Measurements from ENCODE around the gene ISM1.
"Not testable (repeated sequence)": the region's sequence is repeated elsewhere in the genome, so short reads cannot be mapped to it uniquely, and the experiment has no call there.

The ISM1 gene

DNA sequence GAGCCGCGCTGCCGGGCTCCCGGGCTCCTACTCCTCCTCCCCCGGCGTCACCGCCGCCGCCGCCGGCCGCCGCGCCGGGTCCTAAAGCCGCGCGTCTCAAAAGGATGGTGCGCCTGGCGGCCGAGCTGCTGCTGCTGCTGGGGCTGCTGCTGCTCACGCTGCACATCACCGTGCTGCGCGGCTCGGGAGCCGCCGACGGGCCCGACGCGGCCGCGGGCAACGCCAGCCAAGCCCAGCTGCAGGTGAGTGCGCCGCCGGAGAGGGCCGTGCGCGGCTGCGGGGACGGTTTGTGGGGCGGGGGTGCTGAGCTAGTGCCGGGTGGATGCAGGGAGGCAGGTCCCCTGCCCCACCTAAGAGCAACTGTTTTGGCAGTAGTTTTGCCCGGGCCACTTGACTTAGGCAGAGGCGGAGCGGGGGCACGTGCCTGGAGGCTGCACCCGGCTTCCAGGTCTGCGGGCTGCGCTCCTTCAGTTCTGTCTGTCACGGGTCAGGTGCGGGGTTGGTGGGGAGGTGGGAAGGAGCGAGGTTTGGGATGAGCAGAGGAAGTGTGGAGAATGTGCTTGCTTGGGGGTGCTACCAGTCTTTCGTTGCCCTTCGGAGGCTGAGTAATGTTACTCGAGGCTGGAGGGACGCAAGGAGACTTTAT, 722 bp downstream of the ISM1 start:
- peak; percentile 58 to 83 for DNase-seq

DNA sequence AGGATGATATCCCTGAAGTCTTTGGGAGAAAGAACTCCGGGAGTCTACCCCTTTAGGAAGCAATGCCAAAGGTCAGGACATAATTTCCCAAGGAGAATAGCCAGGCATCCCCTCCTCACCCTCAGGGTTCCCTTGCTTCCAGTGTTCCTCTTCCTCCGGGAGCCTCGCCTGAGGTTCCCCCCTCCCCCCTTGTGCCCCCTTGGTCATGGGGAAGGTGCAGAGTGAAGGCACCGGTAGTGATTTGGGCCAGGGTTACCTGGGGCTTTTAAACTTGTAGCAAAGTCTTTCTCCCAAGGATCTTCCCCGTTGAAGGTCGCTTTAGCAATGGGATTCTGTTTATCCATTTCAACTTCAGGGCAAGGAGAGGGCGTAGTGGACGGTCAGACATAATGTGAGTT, 1.2 kb downstream of the ISM1 start:
- no peak for DNase-seq

DNA sequence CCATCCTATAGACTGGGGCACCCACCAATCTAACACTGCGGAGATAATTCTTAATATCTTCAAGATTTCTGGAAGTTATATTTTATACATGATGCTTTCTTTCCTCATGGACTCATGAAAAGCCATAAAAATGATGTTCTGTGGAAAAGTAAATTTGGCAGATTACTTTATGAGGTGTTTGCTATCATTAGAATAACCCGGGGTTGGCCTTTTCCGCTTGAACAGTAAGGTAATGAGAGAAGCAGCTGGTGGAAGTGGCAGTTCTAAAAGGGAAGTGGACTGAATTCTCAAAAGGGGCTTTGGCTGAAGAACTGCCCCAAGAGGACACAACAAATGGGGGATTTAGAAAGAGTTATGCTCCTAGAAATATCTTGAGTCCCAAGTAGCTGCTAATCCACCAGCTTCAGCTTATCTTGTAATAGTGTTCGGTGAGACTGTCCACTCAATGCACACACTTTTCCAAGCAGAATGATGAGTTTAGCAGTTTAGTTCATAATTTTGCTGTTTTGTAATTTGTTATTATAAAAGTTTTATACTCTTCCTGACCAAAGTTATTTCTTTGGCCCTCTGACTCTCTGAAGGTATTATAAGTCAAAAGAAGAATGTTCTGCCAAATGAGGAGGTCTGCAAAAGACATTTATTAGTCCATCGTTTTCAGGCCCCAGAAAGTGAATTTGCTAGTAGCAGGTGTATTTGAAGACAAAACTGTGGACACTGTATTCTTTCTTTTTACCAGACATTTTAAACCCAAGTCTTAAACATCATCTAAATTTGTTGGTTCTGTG, 2.9 kb downstream of the ISM1 start:
- no peak for DNase-seq

DNA sequence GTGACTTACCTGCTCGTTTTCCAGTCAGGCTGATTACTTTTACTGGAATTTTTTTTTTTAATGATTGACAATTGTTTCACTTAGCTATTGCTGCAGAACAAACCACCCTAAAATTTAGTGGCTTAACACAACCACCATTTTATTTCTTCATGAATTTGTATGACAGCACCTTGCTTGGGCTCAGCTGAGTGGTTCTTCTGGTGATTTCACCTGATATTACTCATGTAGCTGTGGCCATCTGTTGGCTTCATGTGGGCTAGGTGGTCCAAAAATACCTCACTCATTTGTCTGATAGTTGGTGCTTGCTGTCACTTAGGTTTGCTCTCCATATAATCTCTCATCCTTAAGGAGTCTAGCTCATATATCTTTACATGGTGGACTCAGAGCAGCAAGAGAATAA, 5.3 kb downstream of the ISM1 start:
- DNase-seq, result no peak

DNA sequence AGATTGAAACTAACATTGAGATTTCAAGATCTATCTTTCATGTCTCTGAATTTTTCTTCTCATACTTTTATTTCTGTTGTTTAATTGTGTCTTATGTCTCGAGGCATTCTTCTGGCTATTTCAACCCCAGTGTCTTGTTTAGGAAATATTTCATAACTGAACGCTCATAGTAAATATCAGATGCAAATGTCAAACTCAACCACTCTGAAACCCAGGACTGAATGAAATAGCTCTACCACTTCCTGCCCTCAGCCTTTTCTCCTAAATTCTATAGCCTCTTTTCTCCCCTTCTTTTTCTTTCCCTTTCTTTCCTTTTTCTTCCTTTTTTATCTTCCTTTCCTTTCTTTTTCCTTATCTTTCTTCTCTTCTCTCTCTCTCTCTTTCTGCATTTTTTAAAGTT, 7.7 kb downstream of the ISM1 start:
- no peak for DNase-seq

DNA sequence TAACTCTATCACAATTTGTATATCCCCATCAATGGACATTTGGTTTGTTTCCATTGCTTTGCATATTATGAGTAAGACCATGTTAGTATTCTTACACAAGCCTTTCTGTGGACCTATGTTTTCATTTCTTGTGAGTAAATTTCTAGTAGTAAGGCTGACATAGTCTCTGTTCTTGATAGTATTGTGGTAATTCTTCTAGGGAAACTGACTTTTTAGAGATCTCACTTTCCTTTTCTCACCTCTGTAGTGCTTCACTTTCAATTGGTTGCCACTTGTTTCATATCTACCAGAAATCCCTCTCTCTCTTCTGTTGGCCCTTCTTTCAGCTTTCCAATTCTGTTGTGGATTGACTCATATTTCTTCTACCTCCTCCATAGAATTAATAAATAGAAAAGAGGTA, 8.5 kb downstream of the ISM1 start:
- DNase-seq, result no peak

DNA sequence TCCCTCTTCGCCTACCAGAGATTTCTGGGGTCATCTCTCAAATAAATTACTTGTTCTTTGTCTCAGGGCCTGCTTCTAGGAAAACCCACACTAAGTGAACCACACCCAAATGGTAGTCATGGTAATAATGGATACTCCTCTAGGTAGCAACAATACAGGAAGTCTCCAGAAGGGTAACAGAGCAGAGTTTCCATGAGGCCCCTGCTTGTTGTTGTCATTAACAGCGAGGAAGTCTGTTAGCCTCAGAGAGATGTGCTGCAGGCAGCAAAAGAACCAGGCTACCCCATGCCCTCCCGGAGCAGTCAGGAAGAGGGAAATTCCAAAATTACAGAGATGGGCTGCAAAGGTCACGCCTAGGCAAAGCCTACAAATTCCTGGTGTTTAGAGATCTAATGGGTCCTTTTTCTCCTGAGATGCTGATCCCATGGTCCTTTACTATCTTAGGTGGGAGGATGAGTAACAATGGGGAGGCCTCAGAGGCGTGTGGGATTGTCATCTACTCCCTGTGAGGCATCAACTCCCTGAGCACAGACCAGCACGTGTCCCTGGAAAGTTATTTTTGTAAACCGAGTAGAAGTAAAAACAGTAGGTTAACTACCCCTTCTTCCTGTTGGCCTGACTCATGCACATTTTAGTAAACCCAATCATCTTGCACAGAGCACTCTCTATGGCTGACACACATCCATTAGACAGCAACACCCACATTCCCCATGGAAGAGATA, 10.1 kb downstream of the ISM1 start:
- DNase-seq, result peak in 1 of 2 experiments; percentile 9

DNA sequence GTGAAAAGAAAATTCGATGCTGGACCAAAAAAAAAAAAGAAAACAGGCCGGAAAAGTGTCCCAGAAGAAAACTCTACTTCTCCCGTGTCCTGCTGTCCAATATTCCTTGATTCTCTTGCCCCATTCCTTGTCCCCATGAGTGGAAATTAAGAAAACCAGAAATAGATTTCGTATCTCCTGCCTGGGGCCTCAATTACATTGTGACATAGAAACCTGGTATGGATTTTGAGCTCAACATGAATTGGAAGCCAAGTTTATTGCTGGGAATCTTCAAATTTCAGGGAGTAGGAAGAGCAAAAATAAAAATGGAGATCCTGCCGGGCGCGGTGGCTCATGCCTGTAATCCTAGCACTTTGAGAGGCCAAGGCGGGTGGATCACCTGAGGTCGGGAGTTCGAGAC, 11.9 kb downstream of the ISM1 start:
- DNase-seq, result no peak

DNA sequence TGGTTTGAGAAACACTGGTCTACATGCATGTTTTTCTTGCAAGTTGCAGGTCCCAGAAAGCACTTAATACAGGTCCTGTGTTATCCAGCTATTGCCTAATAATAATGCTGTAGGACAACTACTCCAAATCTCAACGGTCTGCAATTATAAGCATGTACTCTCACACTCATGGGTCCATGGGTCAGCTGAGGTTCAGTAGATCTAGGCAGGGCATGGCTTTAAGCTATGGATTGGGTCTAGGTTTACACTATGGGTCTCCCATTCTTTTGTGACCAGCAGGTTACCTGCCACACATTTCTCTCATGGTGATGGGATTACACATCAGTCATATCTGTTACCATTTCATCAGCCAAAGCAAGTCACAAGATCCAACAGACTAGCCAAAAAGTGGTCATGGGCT, 13.9 kb downstream of the ISM1 start:
- no peak for DNase-seq

DNA sequence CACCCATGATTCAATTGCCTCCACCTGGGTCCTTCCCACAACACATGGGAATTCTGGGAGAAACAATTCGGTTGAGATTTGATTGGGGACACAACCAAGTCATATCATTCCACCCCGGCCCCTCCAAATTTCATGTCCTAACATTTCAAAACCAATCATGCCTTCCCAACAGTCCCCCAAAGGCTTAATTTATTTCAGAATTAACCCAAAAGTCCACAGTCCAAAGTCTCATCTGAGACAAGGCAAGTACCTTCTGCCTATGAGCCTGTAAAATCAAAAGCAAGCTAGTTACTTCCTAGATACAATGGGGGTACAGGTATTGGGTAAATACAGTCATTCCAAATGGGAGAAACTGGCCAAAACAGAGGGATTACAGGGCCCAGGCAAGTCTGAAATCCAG, 15.3 kb downstream of the ISM1 start:
- DNase-seq, result not testable (repeated sequence)

DNA sequence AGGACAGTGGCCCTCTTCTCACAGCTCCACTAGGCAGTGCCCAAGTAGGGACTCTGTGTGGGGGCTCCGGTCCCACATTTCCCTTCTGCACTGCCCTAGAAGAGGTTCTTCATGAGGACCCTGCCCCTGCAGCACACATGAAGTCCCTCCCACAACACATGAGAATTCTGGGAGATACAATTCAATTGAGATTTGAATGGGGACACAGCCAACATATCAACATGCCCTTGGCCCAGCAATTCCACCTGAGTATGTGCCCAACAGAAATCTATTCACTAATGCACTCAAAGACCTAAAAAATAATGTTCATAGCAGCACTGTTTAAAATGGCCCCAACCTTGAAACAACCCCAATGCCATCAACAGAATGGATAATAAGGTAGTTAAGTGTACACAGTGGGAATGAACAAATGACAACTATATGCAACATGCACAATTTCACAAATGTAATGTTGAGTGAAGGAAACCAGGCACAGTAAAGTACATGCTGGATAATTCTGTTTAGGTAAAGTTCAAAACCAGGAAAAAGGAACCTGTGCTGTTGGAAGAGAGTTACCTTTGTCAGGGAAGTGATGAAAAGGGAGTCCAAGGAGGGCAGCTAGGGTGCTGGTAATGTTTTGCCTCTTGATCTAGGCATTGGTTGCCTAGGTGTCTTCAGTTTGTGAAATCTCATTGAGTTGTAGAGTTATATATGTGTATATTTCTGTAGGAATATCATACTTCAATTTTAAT, 16.1 kb downstream of the ISM1 start:
- DNase-seq, result no peak

DNA sequence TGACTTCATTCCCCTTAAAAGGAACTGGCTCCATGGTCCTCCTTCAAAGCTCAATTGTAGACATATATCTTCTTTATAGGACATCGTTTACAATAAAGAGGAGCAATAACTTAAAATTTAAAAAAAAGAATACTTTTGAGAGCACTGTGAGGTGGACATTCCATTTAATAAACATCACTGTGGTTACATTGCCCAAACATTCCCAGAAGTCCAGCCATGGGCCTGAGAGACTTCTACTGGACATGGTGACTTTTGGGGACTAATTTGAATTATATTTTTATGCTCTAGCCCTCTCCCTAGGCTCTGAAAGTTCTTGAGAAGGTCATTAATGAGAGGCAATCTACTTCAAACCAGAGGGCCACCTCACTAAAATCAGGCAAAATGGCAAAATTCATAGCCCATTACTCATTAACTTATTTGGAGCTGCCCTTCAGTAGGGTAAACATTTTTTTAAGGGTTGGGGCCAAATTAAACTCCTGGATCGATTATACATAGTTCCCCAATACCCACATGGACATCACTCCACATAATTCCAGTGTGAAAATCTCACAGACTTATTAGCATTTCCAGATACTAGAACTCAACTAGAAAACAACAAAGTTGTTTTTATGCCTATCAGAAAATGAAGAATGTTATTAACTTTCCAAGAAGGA, 17.1 kb downstream of the ISM1 start:
- DNase-seq, result no peak

DNA sequence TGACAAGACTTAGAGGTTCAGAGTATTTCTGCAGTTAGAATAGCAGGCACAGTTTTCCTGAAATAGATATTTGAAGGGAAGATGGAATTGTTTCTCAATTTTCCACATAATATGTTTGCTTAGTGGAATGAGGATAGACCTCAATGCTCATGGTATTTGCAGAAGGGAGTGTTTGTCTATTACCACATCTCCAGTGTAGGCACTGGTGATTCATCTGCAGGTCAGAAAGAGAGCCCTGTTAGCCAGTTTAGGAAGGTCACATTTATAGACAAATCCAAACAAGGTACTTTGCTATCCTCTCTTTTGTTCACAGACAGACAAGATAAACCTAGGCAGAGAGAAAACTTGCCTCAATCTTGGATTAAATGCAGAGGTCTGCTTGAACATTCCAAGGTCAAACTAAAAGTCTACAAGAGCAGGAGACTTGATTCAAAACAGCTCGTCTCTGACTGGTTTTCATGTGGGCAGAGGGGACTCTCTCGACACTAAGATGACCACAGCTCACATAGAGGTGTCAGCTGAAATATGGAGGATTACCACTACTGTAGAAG, 22.8 kb downstream of the ISM1 start:
- DNase-seq, result peak; percentile 18 to 39

DNA sequence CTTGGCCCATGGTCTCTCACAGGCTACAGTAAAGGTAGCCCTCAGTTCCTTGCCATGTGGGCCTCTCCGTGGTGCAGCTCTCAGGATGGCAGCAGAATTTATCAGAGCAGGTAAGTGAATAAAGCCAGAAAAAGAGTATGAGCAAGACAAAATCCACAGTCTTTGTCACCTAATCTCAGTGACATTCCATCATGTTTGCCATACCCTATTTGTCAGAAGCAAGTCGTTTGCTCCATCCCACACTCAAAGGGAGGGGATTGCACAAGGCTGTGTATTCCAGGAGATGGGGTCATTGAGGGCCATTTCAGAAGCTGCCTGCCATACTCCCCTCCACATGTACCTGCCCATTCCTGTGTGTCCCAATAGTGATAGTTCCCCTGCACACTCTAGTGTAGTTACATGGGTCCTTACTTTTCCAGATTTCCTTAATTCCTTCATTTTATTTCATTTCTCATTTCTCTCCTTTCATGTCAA, 24.2 kb downstream of the ISM1 start:
- no peak for DNase-seq

DNA sequence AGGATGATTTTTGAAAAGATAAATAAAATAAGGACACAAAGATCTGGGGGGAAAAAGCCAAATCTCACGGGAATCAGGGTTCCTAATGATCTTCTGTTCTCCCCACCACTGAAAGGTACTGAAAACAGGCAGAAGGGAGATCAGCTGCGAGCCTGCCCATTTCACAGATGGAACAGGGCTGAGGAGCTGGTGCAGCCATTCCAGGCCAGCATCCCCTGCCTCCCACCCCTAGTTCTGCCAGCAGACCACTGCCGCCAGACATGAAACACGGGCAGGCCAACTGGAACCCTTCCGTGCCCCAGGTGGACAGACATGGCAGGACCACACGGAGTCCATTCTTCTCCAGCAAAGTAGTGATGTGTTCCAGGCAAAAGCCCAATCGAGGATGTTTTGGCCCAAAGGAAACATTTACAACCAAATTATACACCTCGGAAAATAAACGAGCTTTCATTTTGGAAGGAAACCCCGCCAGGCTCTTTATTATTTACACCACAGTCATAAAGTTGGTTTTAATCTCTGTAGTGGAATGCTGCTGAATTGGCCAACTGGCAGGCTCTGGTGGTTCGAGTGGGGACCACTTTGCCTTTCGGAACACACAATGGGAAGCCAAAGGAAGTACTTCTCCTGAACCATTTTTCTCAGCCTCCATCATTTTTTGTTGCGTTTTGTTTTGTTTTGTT, 28.2 kb downstream of the ISM1 start:
- no peak for DNase-seq

DNA sequence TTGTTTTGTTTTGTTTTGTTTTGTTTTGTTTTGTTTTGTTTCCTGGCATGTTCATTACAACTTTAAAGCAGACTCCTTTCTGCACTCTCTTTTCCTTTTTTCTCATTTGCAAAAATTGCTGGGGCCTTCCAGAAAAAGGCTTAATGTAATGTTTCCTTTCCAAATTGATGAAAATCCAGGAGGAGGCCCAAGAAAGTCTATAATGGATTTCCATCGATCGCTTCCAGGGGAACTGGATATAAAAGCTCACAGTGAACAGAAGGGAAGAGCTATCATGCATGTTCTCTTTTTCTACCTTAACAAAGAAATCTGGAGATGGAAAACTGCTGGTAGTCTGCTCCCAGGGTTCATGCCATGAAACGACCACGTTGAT, 28.7 kb downstream of the ISM1 start:
- no peak for DNase-seq

DNA sequence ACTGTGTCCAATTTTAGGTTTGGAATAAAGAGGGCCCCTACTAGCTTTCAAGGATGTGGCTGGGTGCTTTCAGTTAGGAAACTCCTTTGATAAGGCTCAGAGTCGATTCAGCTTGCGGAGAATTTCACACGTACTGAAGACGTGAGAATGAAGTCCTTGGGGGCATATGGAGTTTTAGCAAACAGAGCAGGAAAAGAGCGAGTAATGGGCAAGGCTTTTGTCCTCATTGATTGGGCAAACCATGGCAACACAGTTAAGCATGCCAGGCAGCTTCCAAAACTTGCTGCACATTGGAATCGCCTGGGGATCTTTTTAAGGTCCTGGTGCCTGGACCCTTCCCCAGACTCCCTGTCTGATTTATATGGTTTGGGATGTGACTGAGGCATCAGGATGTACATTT, 29.2 kb downstream of the ISM1 start:
- no peak for DNase-seq

DNA sequence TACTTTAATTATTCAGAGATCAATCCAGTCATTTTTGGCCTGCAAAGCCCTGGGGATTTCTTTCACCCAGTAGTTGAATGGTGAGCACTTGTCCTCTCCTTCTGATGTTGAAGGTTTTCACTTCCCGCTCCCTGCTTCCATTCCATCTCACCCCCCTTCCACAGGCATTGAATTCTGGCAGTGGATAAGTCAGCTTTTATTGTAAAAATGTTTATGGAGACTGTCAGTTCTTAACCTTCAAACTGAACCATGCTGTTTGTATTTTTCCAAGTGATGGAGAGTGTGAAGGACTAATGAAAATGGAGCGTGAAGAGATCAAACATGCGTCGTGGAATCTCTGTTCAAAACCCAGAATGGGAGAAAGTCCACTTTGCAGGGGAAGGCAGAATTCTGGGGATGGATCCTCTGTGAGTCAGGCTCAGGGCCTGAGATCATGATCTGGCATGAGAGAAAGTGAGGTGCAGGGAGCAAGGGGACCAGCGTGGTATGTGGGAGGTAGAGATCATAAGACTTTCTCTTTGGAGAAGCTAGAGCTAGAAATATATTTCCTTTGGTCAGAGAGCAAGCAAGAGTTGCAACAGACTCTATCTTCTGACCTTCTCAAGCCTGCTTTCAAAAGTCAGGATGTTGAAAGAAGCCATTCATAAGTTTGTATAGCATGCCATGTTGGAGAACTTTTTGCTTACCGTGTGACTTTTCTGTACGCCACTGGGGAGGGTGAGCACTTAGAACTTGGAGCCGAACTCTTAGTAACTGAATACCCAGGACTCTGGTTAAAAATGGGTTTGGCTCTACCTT, 30.2 kb downstream of the ISM1 start:
- DNase-seq, result no peak

DNA sequence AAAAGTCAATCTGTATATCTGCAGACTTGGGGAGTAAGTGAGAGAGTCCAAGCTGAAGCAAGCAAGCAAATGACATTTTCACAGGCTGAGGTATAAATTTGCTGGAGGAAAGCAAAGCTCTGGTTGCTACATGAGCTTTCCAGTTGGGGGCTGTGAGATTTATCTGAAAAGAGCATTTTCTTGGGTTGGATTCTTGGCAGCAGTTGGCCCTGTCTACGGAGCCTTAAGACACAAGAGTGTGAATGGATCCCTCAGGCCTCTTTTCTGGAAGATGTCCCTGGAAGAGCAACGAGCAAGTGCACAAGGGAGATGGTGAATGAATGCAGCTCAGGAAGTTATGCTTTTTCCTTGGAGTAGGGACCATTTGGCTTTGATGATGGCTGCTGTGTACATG, 30.8 kb downstream of the ISM1 start:
- DNase-seq, result no peak

DNA sequence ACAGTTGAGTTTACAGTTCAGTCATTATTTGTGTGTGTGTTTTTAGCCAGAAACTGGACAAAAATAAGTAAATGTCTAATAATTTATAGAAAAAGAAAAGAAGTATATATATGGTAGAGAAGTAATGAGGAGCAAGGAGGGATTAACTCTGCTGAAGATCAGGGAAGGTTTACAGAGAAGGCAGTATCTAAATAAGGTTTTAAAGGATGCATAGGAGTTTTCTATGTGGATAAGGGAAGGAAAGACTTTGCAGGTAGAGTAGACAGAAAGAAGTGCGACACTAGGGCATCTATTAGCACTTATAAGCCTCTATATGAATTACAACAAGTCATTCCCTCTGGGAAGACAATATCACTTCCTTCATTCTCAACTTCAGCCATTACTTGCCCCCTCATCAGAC, 34.3 kb downstream of the ISM1 start:
- DNase-seq, result no peak

DNA sequence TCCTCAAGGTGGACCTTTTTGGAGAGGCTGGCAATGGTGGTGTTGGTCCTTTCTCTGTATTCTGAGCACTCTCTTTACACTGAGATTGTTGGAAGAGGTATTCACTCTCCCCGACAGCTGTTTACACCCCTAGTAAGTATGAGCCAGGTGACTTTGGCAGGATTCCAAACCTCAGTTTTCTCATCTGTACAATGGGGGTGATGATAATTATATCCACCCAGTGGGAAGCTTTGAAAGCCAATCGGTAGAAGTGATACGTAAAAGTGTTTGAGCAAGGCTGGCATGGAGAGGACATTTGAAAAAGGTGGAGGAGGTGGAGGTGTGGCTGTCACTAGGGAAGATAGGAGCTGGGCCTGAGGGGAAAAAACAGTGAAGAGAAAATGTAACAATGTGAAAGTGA, 35.5 kb downstream of the ISM1 start:
- DNase-seq, result no peak

All from SHP77 (cell line).